Panc1 (cell line): Measurements from ENCODE around the gene MAMSTR.

Source experiments
- CTCF ChIP-seq: fragments of 450-650 bp; IDR thresholded peaks from 2 replicates; pipeline ENCODE4 v1.5.1; 2017; ENCODE audit warnings: mild to moderate bottlenecking
- POLR2AphosphoS5 ChIP-seq: IDR thresholded peaks from 2 replicates; pipeline ENCODE4 v1.6.1; 2012; ENCODE audit warnings: mild to moderate bottlenecking, low read depth, low read length, moderate library complexity
- REST ChIP-seq, 2 experiments: IDR thresholded peaks; 2 replicates each; pipeline ENCODE4 v1.6.1; 2011 to 2012; ENCODE audit warnings: low read depth in 2 of 2, control low read depth in 1 of 2, low read length in 1 of 2, mild to moderate bottlenecking in 1 of 2, moderate library complexity in 1 of 2; ENCODE audit not compliant: insufficient read depth in 1 of 2
- SIN3A ChIP-seq: IDR thresholded peaks from 2 replicates; pipeline ENCODE4 v1.6.1; 2012; ENCODE audit warnings: low read depth, mild to moderate bottlenecking, low read length, moderate library complexity, borderline replicate concordance; ENCODE audit not compliant: insufficient read depth
- TCF7L2 ChIP-seq: IDR thresholded peaks from 2 replicates; pipeline ENCODE4 v1.6.1; 2011; ENCODE audit warnings: mild to moderate bottlenecking, low read depth, low read length, inconsistent platforms

GRCh38 chr19:48724796-48725753, 5.5 kb upstream of the MAMSTR start:
- TF ChIP-seq CTCF (no peak), REST (IDR thresholded peaks at IDR 0.05; ENCODE audit: insufficient read depth in 1 of 2, low read depth in 2 of 2, low read length in 1 of 2) (no peak), POLR2AphosphoS5 (no peak), TCF7L2 (no peak), SIN3A (no peak)
